GM21447 (cell line): Measurements from ENCODE around the gene STOX2.

Experiments
- ATAC-seq: cut with Tn5 transposase; IDR thresholded peaks from one replicate; pipeline ENCODE4 v1.9.1; 2021; ENCODE audit not compliant: unreplicated experiment

Gene STOX2

GRCh38 chr4:184067931-184068554, 162.9 kb downstream of the STOX2 start:
- ATAC-seq: no peak
